HepG2 (cell line): Measurements from ENCODE around the gene SLC35F3. TPM values are rescaled to one million over a fixed set of nuclear protein-coding genes. Genes with fewer than 3 reads are reported as not detected.

Experiments
- ATAC-seq: fragments of 200-7000 bp; cut with Tn5 transposase; 3 replicates; pipeline ENCODE4 v1.9.1; 2020; ENCODE audit warnings: mild to moderate bottlenecking, moderate library complexity
- BruUV-seq: library from RNA; stranded (reverse); fragments of 400-500 nt; replicated peaks from 2 replicates; lab custom pipeline; 2021; lab: Mats Ljungman, UMichigan
- CTCF ChIA-PET: fragments of 300-600 bp; formaldehyde crosslinking; extraction: SDS; loops from one replicate; lab custom pipeline; 2021; ENCODE audit warnings: low total read pairs, inconsistent platforms, low intra/inter-chr PET ratio; lab: Yijun Ruan, JAX
- POLR2A ChIA-PET: fragments of 350-600 bp; sonication (Branson Sonifier 250); formaldehyde crosslinking; loops from one replicate; lab custom pipeline; 2020; ENCODE audit warnings: antibody characterized with exemption, inconsistent platforms; lab: Yijun Ruan, JAX
- DNase-seq: peaks from one replicate; pipeline ENCODE4 v3.0.0-alpha.2; 2015; ENCODE audit warnings: low spot score
- FAIRE-seq: peaks from 3 replicates; lab custom pipeline; 2011; peaks lifted over from hg19 to GRCh38; lab: Jason Lieb, UNC
- H2AFZ ChIP-seq: one replicate; pipeline ENCODE4 v1.6.1; 2011; ENCODE audit warnings: low read length, inconsistent platforms
- H3K27ac ChIP-seq: fragments of 300-600 bp; 3 replicates; pipeline ENCODE4 v1.8.0; 2011; ENCODE audit warnings: mixed run types, mild to moderate bottlenecking, mixed read lengths, low read length, inconsistent platforms; ENCODE audit not compliant: insufficient read depth; ENCODE audit errors: extremely low read length
- H3K27me3 ChIP-seq, 2 experiments: fragments of 200-600 bp in 1 of 2; 2 replicates in 1 of 2; 3 replicates in 1 of 2; pipeline versions ENCODE4 v1.6.0 to v1.8.0; 2011; ENCODE audit warnings: low read length in 2 of 2, mild to moderate bottlenecking in 2 of 2, moderate library complexity in 2 of 2, inconsistent platforms in 1 of 2; ENCODE audit not compliant: insufficient read depth in 2 of 2, control insufficient read depth in 1 of 2
- H3K36me3 ChIP-seq, 2 experiments: fragments of 200-600 bp in 1 of 2; replicated peaks in 1 of 2; 2 replicates in 1 of 2; 3 replicates in 1 of 2; pipeline versions ENCODE4 v1.5.1 to v1.8.0; 2011; ENCODE audit warnings: low read length in 2 of 2, inconsistent platforms in 1 of 2; ENCODE audit not compliant: insufficient read depth in 2 of 2, control insufficient read depth in 1 of 2
- H3K4me1 ChIP-seq: 2 replicates; pipeline ENCODE4 v1.5.1; 2012; ENCODE audit warnings: low read length, inconsistent platforms; ENCODE audit not compliant: insufficient read depth
- H3K4me2 ChIP-seq: 2 replicates; pipeline ENCODE4 v1.6.0; 2011; ENCODE audit warnings: low read depth, low read length, inconsistent platforms
- H3K4me3 ChIP-seq, 3 experiments: fragments of 200-600 bp in 1 of 3; sonication (generic), shearing (Covaris generic) in 1 of 3; replicated peaks in 1 of 3; 2 replicates each; pipeline ENCODE4 v1.5.1; 2011 to 2016; ENCODE audit warnings: low read length in 3 of 3, inconsistent platforms in 2 of 3, low read depth in 2 of 3, mild to moderate bottlenecking in 2 of 3, control low read depth in 1 of 3, mixed read lengths in 1 of 3; ENCODE audit not compliant: insufficient read depth in 1 of 3
- H3K79me2 ChIP-seq: one replicate; pipeline ENCODE4 v1.6.1; 2011; ENCODE audit warnings: low read length, inconsistent platforms; ENCODE audit not compliant: insufficient read depth
- H3K9ac ChIP-seq: 2 replicates; pipeline ENCODE4 v1.6.0; 2011; ENCODE audit warnings: mild to moderate bottlenecking, low read depth, low read length, inconsistent platforms; ENCODE audit not compliant: insufficient read depth
- H3K9me3 ChIP-seq: 2 replicates; pipeline ENCODE4 v1.5.1; 2012; ENCODE audit warnings: mild to moderate bottlenecking, low read length
- H4K20me1 ChIP-seq: 2 replicates; pipeline ENCODE4 v1.6.0; 2011; ENCODE audit warnings: inconsistent platforms, mild to moderate bottlenecking, low read length, moderate library complexity; ENCODE audit not compliant: insufficient read depth
- ELF4 ChIP-seq: sonication (generic); formaldehyde crosslinking; IDR thresholded peaks from 2 replicates; pipeline ENCODE4 v1.5.0; 2020; ENCODE audit warnings: missing genetic modification reagents, mild to moderate bottlenecking, moderate library complexity, borderline replicate concordance
- FLYWCH1 ChIP-seq: sonication (generic); formaldehyde crosslinking; IDR thresholded peaks from 2 replicates; pipeline ENCODE4 v1.8.1; 2023; ENCODE audit warnings: mild to moderate bottlenecking, missing genetic modification reagents
- GPN1 ChIP-seq: sonication (generic); formaldehyde crosslinking; IDR thresholded peaks from 2 replicates; pipeline ENCODE4 v1.5.1; 2020; ENCODE audit warnings: missing genetic modification reagents, borderline replicate concordance
- HES4 ChIP-seq: sonication (generic); formaldehyde crosslinking; IDR thresholded peaks from 2 replicates; pipeline ENCODE4 v1.9.0; 2021; ENCODE audit warnings: mild to moderate bottlenecking, missing genetic modification reagents, borderline replicate concordance
- KDM3A ChIP-seq: IDR thresholded peaks from 2 replicates; pipeline ENCODE4 v1.6.1; 2018; ENCODE audit warnings: low read depth, missing compliant biosample characterization
- MIER2 ChIP-seq: IDR thresholded peaks from 2 replicates; pipeline ENCODE4 v1.6.1; 2016; ENCODE audit warnings: missing biosample characterization, missing genetic modification reagents
- TBP ChIP-seq: sonication (generic); formaldehyde crosslinking; IDR thresholded peaks from 2 replicates; pipeline ENCODE4 v1.5.0; 2020; ENCODE audit warnings: missing genetic modification reagents
- ZC3H4 ChIP-seq: sonication (generic); formaldehyde crosslinking; IDR thresholded peaks from 2 replicates; pipeline ENCODE4 v1.4.0; 2020; ENCODE audit warnings: missing genetic modification reagents, borderline replicate concordance
- ZNF281 ChIP-seq: sonication (generic); formaldehyde crosslinking; IDR thresholded peaks from 2 replicates; pipeline ENCODE4 v1.4.0; 2020; ENCODE audit warnings: missing genetic modification reagents, borderline replicate concordance
- ZNF503 ChIP-seq: sonication (generic); formaldehyde crosslinking; IDR thresholded peaks from 2 replicates; pipeline ENCODE4 v1.4.0; 2020; ENCODE audit warnings: missing genetic modification reagents
- ZNF543 ChIP-seq: sonication (generic); formaldehyde crosslinking; IDR thresholded peaks from 2 replicates; pipeline ENCODE4 v1.4.0; 2020; ENCODE audit warnings: mild to moderate bottlenecking, missing genetic modification reagents
- ZNF570 ChIP-seq: sonication (generic); formaldehyde crosslinking; IDR thresholded peaks from 2 replicates; pipeline ENCODE4 v1.4.0; 2020; ENCODE audit warnings: mild to moderate bottlenecking, missing genetic modification reagents, borderline replicate concordance
- ZNF616 ChIP-seq: sonication (generic); formaldehyde crosslinking; IDR thresholded peaks from 2 replicates; pipeline ENCODE4 v1.5.0; 2020; ENCODE audit warnings: low read depth, mild to moderate bottlenecking, missing genetic modification reagents
- ZNF703 ChIP-seq: sonication (generic); formaldehyde crosslinking; IDR thresholded peaks from 2 replicates; pipeline ENCODE4 v1.5.1; 2020; ENCODE audit warnings: missing genetic modification reagents, mild to moderate bottlenecking, moderate library complexity, borderline replicate concordance
- ZNF782 ChIP-seq: sonication (generic); formaldehyde crosslinking; IDR thresholded peaks from 2 replicates; pipeline ENCODE4 v1.4.0; 2020; ENCODE audit warnings: missing genetic modification reagents, mild to moderate bottlenecking, borderline replicate concordance
- ZNF839 ChIP-seq: sonication (generic); formaldehyde crosslinking; IDR thresholded peaks from 2 replicates; pipeline ENCODE4 v1.4.0; 2020; ENCODE audit warnings: missing genetic modification reagents, mild to moderate bottlenecking, borderline replicate concordance
- in situ Hi-C: cut with HindIII; loops from 2 replicates; pipeline ENCODE4 v1.10.0; 2017; ENCODE audit warnings: low pct_unique_long_range_greater_than_20kb; ENCODE audit not compliant: extremely low pct_ligation_motif_present
- intact Hi-C: fragments of 100-400 bp; cut with micrococcal nuclease; formaldehyde crosslinking; loops from one replicate; pipeline ENCODE4 v1.10.0; 2022; ENCODE audit not compliant: unreplicated experiment
- polyA plus RNA-seq, 8 experiments: library from polyadenylated mRNA; depleted of rRNA in 3 of 8; stranded (reverse) in 7 of 8; unstranded in 1 of 8; fragments of >200 nt; fragmentation: Illumina TruSeq in 4 of 8; extraction: Trizol in 4 of 8; gene quantifications; 2 replicates each; pipeline versions ENCODE4 v1.2.1 to v1.2.3, GENCODE V29; 2011 to 2016; ENCODE audit warnings: low read depth in 4 of 8, missing spikeins in 1 of 8, mixed read lengths in 1 of 8; ENCODE audit not compliant: insufficient read depth in 1 of 8
- total RNA-seq, 5 experiments: library from RNA; depleted of rRNA; stranded (reverse); fragments of >200 nt; fragmentation: Illumina TruSeq; extraction: Trizol; gene quantifications; 2 replicates each; pipeline ENCODE4 v1.2.3, GENCODE V29; 2016; ENCODE audit warnings: low read depth in 1 of 5
- TF ChIP-seq, protein P1 (sequence below): sonication (generic); formaldehyde crosslinking; conservative IDR thresholded peaks from 2 replicates; pipeline ENCODE4 v1.4.0; 2020; ENCODE audit warnings: missing genetic modification reagents

The SLC35F3 gene
- total and polyA plus RNA-seq, 2 of the 13 experiments (the other 11 are each of a cell fraction or from before 2014, with no cell fraction given), result not detected

GRCh38 chr1:234136073-234136472 is 231.6 kb downstream of the SLC35F3 start:
- FAIRE-seq (no peak), ATAC-seq (no peak), DNase-seq (no peak)
- no peaks in the 10 kb centered on the region; a peak in 1 of 5 replicates for H3K27me3 ChIP-seq
- H3K9ac ChIP-seq, result no peak overlapping the region
- in situ Hi-C loops, result loop anchor here (25.0 kb wide), 1 partner anchor 176 kb away; no protein-coding TSS in a partner anchor
- H4K20me1 ChIP-seq, result no peaks in the 10 kb centered on the region
- ChIA-PET CTCF (no interaction called here), POLR2A (no interaction called here)
- H3K9me3 ChIP-seq, result no peaks in the 10 kb centered on the region
- no peak overlapping the region for H3K4me2 ChIP-seq
- TF ChIP-seq FLYWCH1 (CRISPR knock-in tag) (no peak), ZNF616 (CRISPR knock-in tag) (no peak), ZNF782 (CRISPR knock-in tag) (no peak), ZNF570 (CRISPR knock-in tag) (no peak), ZC3H4 (no peak), KDM3A (no peak), HES4 (no peak), ZNF281 (CRISPR knock-in tag) (no peak), TBP (CRISPR knock-in tag) (no peak), ZNF703 (CRISPR knock-in tag) (no peak), ZNF839 (CRISPR knock-in tag) (no peak), ELF4 (no peak), ZNF543 (no peak), MIER2 (CRISPR knock-in tag) (no peak), GPN1 (CRISPR knock-in tag) (no peak), ZNF503 (CRISPR knock-in tag) (no peak)
- TF ChIP-seq, protein P1, sequence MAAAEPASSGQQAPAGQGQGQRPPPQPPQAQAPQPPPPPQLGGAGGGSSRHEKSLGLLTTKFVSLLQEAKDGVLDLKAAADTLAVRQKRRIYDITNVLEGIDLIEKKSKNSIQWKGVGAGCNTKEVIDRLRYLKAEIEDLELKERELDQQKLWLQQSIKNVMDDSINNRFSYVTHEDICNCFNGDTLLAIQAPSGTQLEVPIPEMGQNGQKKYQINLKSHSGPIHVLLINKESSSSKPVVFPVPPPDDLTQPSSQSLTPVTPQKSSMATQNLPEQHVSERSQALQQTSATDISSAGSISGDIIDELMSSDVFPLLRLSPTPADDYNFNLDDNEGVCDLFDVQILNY, result no peak
- H3K27ac ChIP-seq, result no peak overlapping the region
- intact Hi-C loops, result no loop called here
- no peaks in the 10 kb centered on the region for H3K4me1 ChIP-seq
- BruUV-seq, result no TSS peak
- no peaks in the 10 kb centered on the region for H3K79me2 ChIP-seq
- no peaks in the 10 kb centered on the region for H3K36me3 ChIP-seq
- H2AFZ ChIP-seq, result no peak overlapping the region
- no peak overlapping the region for H3K4me3 ChIP-seq
